Head of caudate nucleus (tissue), 42 donors: ENCODE results near the gene PDXK.

Source experiments
- DNase-seq, 42 donors: peaks; one replicate each; pipeline versions ENCODE4 v3.0.0 to v3.0.0-alpha.2; 2020 to 2021; ENCODE audit warnings: mixed read lengths in 7 of 42
- intact Hi-C: fragments of 100-400 bp; cut with DNase I; formaldehyde crosslinking; loops from one replicate; pipeline ENCODE4 v1.15.0; 2022

Gene PDXK

GRCh38 chr21:43789276-43790009, 70.5 kb downstream of the PDXK start, which contains the start of gene RRP1:
RRP1 (plus strand) TSS chr21:43789577; CDS start chr21:43789630, 53 bp downstream.
- peak; percentile 73 to 97 (median 92) for DNase-seq
- intact Hi-C loops, result loop anchor here (10.0 kb wide), 1 partner anchor 65 kb away; no protein-coding TSS in a partner anchor

- no peak for DNase-seq
- intact Hi-C loops, result no loop called here
Measured at GRCh38 chr21:43790010-43790524, 71.1 kb downstream of the PDXK start.

GRCh38 chr21:43792406-43792805, 73.5 kb downstream of the PDXK start:
- intact Hi-C loops, result no loop called here
- DNase-seq, result no peak

GRCh38 chr21:43793243-43793642, 74.3 kb downstream of the PDXK start:
- intact Hi-C loops, result no loop called here
- DNase-seq, result no peak

GRCh38 chr21:43794311-43794710, 75.4 kb downstream of the PDXK start:
- intact Hi-C loops, result no loop called here
- no peak for DNase-seq

- DNase-seq, result no peak
- intact Hi-C loops, result no loop called here
Measured at GRCh38 chr21:43794857-43795256, 75.9 kb downstream of the PDXK start.

GRCh38 chr21:43797415-43797814, 78.5 kb downstream of the PDXK start:
- intact Hi-C loops, result no loop called here
- DNase-seq, result no peak

GRCh38 chr21:43797925-43798715, 79.2 kb downstream of the PDXK start:
- no peak for DNase-seq
- intact Hi-C loops, result no loop called here

- no peak for DNase-seq
- intact Hi-C loops, result no loop called here
Measured at GRCh38 chr21:43799301-43799840, 80.4 kb downstream of the PDXK start.

- intact Hi-C loops, result loop anchor here (5.0 kb wide), 1 partner anchor 137 kb away; no protein-coding TSS in a partner anchor
- DNase-seq, result no peak
Measured at GRCh38 chr21:43800124-43800523, 81.2 kb downstream of the PDXK start.

GRCh38 chr21:43800566-43800965, 81.6 kb downstream of the PDXK start:
- no peak for DNase-seq
- intact Hi-C loops, result loop anchor here (5.0 kb wide), 1 partner anchor 137 kb away; no protein-coding TSS in a partner anchor

- intact Hi-C loops, result loop anchor here (5.0 kb wide), 1 partner anchor 136 kb away; no protein-coding TSS in a partner anchor
- no peak for DNase-seq
Measured at GRCh38 chr21:43801006-43801783, 82.3 kb downstream of the PDXK start.

GRCh38 chr21:43802713-43803313, 83.9 kb downstream of the PDXK start:
- no peak for DNase-seq
- intact Hi-C loops, result loop anchor here (5.0 kb wide), 1 partner anchor 134 kb away; no protein-coding TSS in a partner anchor

GRCh38 chr21:43803558-43804300, 84.8 kb downstream of the PDXK start:
- intact Hi-C loops, result loop anchor here (5.0 kb wide), 1 partner anchor 134 kb away; no protein-coding TSS in a partner anchor
- DNase-seq, result no peak

- intact Hi-C loops, result no loop called here
- no peak for DNase-seq
Measured at GRCh38 chr21:43805275-43805800, 86.4 kb downstream of the PDXK start.

GRCh38 chr21:43806017-43806710, 87.2 kb downstream of the PDXK start:
- intact Hi-C loops, result no loop called here
- no peak for DNase-seq

GRCh38 chr21:43808367-43808766, 89.4 kb downstream of the PDXK start:
- DNase-seq, result no peak
- intact Hi-C loops, result no loop called here
